ENCODE data around the gene RAB5A. TPM values are rescaled to one million over a fixed set of nuclear protein-coding genes. Genes with fewer than 3 reads are reported as not detected.
A peak's percentile ranks its signal among the peaks of the same experiment; 100 is the strongest.
"Not testable (repeated sequence)": the region's sequence is repeated elsewhere in the genome, so short reads cannot be mapped to it uniquely, and the experiment has no call there.

Gene RAB5A
- total RNA-seq, 3 donors from 2014 or later: 72.8 to 97.2 (median 82.9) TPM

DNA sequence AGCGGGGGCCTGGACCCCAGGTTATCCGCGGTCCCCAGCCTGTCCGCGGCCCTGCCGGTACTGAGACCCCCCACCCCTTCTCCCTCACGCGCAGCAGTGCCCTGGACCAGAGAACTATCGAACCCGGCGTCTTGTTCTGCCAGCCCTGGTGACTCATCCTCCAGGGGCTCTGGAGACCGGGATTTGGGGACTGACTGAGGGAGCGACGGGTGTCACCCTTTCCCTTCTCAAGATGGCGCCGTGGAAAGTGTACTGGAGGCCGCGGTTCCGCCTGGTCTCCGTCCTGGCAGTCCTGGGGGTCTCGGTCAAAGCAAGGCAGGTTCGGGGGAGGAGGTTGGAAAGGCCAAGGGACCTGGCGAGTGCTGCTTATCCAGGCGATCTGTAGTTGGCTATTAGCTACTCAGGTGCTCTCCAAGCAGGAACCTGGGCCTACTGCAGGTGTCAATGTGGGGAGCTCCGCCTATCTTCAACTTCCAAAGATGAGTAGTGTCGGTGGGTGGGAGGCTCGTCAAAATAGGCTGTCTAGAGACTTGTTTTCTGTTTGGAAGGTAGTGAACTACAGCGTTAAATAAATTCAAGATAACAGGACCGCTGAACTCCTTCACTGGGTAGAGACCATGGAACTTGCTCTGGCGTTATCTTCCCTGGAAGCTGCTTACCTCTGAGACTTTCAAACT, 790 bp downstream of the RAB5A start:
- H3K4me1 ChIP-seq: peaks cover 9 to 15% of the 10 kb centered on the region in 2 donors
- peak overlapping the region; percentile 91 to 100 (median 94) for H3K4me3 ChIP-seq
- peak overlapping the region; percentile 99 to 100 for H3K27ac ChIP-seq
- no peaks in the 10 kb centered on the region for H3K36me3 ChIP-seq
- no peak for TF ChIP-seq POLR2A (IDR thresholded peaks at IDR 0.05)
- peak in 1 of 3 donors; percentile 24 for TF ChIP-seq POLR2AphosphoS5 (IDR thresholded peaks at IDR 0.05)
- intact Hi-C loops (cut with DNase I; ENCODE audit: low total_unique reads): no loop called here
- DNase-seq (ENCODE audit: low spot score in 2 of 2): peak; percentile 51 to 57
- no peaks in the 10 kb centered on the region for H3K27me3 ChIP-seq
- no peaks in the 10 kb centered on the region for H3K9me3 ChIP-seq

- no peaks in the 10 kb centered on the region for H3K36me3 ChIP-seq
- TF ChIP-seq POLR2AphosphoS5 (IDR thresholded peaks at IDR 0.05): no peak
- TF ChIP-seq POLR2A (IDR thresholded peaks at IDR 0.05): no peak
- TF ChIP-seq CTCF (IDR thresholded peaks at IDR 0.05): no peak
- intact Hi-C loops (cut with DNase I; ENCODE audit: low total_unique reads): no loop called here
- peaks cover 9 to 15% of the 10 kb centered on the region in 2 donors for H3K4me1 ChIP-seq
- H3K9me3 ChIP-seq: no peaks in the 10 kb centered on the region
- no peak for DNase-seq (ENCODE audit: low spot score in 2 of 2)
- peak overlapping the region; percentile 99 to 100 for H3K27ac ChIP-seq
- H3K4me3 ChIP-seq: peak overlapping the region; percentile 91 to 100 (median 94)
- no peaks in the 10 kb centered on the region for H3K27me3 ChIP-seq
Observed at GRCh38 chr3:19948226-19948591, 1.3 kb downstream of the RAB5A start.

DNA sequence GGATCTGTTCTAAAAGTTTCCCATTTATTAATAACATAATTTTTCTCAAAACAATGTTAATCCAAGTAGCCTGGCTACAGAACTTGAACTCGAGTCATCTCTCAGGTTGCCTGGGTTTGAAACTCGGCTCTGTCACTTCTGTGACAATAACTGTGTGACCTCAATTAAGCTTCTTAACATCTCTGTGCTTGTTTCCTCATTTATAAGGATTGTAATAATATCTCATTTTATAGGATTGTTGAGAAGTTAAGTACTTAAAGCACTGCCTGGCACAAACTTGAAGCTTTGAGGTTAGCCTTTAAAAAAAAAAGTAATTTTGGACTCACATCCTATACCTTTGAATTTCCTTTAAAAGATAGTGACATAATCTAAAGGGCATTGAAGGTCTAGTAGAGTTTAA, 3.4 kb downstream of the RAB5A start:
- Histone ChIP-seq H3K9me3 (no peaks in the 10 kb centered on the region), H3K4me1 (peaks cover 9 to 15% of the 10 kb centered on the region in 2 donors), H3K4me3 (no peak overlapping the region), H3K27me3 (no peaks in the 10 kb centered on the region), H3K27ac (no peak overlapping the region), H3K36me3 (no peaks in the 10 kb centered on the region)
- no peak for DNase-seq (ENCODE audit: low spot score in 2 of 2)
- TF ChIP-seq CTCF (IDR thresholded peaks at IDR 0.05) (no peak), POLR2A (IDR thresholded peaks at IDR 0.05) (no peak), POLR2AphosphoS5 (IDR thresholded peaks at IDR 0.05) (no peak)
- intact Hi-C loops (cut with DNase I; ENCODE audit: low total_unique reads): loop anchor here (10.0 kb wide), 1 partner anchor 204 kb away; no protein-coding TSS in a partner anchor

DNA sequence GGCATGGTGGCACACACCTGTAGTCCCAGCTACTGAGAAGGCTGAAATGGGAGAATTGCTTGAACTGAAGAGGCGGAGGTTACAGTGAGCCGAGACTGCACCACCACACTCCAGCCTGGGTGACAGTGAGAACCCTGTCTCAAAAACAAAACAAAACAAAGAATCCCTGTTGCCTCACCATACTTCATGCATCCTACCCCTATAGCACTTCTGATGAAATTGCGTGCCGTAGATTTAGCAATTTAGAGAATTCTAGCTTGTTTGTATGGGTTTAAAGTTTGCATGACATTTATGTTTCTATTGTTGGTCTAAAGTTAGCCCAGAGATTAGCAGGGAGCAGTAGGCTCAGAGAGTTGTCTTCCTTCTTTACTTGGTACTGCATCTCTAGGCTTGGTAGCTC, 7.8 kb downstream of the RAB5A start:
- no peak for TF ChIP-seq POLR2A (IDR thresholded peaks at IDR 0.05)
- TF ChIP-seq POLR2AphosphoS5 (IDR thresholded peaks at IDR 0.05): no peak
- no peak for TF ChIP-seq CTCF (IDR thresholded peaks at IDR 0.05)
- Histone ChIP-seq H3K4me3 (no peak overlapping the region), H3K9me3 (no peaks in the 10 kb centered on the region), H3K27ac (no peak overlapping the region), H3K27me3 (no peaks in the 10 kb centered on the region), H3K4me1 (peaks cover 0 to 2% of the 10 kb centered on the region in 2 donors), H3K36me3 (no peaks in the 10 kb centered on the region)
- intact Hi-C loops (cut with DNase I; ENCODE audit: low total_unique reads): loop anchor here (10.0 kb wide), 1 partner anchor 200 kb away; no protein-coding TSS in a partner anchor
- DNase-seq (ENCODE audit: low spot score in 2 of 2): no peak

DNA sequence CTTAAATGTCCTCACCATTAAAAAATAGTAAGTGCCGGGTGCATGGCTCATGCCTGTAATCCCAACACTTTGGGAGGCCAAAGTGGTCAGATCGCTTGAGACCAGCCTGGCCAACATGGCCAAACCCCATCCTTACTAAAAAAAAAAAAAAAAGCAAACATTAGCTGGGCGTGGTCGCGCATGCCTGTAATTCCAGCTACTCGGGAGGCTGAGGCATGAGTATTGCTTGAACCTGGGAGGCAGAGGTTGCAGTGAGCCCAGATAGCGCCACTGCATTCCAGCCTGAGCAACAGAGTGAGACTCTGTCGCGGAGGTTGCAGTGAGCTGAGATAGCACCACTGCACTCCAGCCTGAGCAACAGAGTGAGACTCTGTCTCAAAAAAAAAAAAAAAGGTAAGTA, 10.5 kb downstream of the RAB5A start:
- intact Hi-C loops (cut with DNase I; ENCODE audit: low total_unique reads): loop anchor here (10.0 kb wide), 1 partner anchor 197 kb away; no protein-coding TSS in a partner anchor
- not testable (repeated sequence) for H3K4me1 ChIP-seq

DNA sequence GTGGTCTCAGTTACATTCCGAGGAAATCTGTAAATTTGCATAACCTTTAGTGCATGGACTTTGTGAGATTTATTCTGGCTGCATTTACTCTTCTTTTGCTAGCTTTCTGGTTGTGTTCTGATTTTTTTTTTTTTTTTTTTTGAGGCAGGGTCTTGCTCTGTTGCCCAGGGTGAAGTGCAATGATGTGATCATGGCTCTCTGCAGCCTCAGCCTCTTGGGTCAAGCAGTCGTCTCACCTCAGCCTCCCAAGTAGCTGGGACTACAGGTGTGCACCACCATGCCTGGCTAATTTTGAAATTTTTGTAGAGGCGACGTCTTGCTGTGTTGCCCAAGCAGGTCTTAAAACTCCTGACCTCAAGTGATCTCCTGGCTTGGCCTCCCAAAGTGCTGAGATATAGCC, 12.6 kb downstream of the RAB5A start:
- no peaks in the 10 kb centered on the region for H3K4me1 ChIP-seq
- intact Hi-C loops (cut with DNase I; ENCODE audit: low total_unique reads): loop anchor here (10.0 kb wide), 1 partner anchor 195 kb away; no protein-coding TSS in a partner anchor
- TF ChIP-seq POLR2A (IDR thresholded peaks at IDR 0.05) (no peak), CTCF (IDR thresholded peaks at IDR 0.05) (no peak), POLR2AphosphoS5 (IDR thresholded peaks at IDR 0.05) (no peak)

More for the DNA sequence above, 10.5 kb downstream of the RAB5A start:
- H3K36me3 ChIP-seq; H3K4me3 ChIP-seq; H3K27ac ChIP-seq; H3K9me3 ChIP-seq; DNase-seq (ENCODE audit: low spot score in 2 of 2); H3K27me3 ChIP-seq: not testable (repeated sequence)

More for the DNA sequence above, 12.6 kb downstream of the RAB5A start:
- DNase-seq (ENCODE audit: low spot score in 2 of 2): no peak
- Histone ChIP-seq H3K27me3 (no peaks in the 10 kb centered on the region), H3K4me3 (no peak overlapping the region), H3K27ac (no peak overlapping the region), H3K36me3 (no peaks in the 10 kb centered on the region), H3K9me3 (no peaks in the 10 kb centered on the region)
